Neural progenitor cell (in vitro differentiated cells): Measurements from ENCODE around the gene SIAH3. TPM values are rescaled to one million over a fixed set of nuclear protein-coding genes. Genes with fewer than 3 reads are reported as not detected.

Experiments used
- DNase-seq: peaks from one replicate; pipeline ENCODE4 v3.0.0-alpha.2; 2016; ENCODE audit warnings: low spot score
- H2AFZ ChIP-seq: fragments of 200-600 bp; sonication (generic); replicated peaks from 2 replicates; pipeline ENCODE4 v1.6.1; 2016; ENCODE audit warnings: antibody characterized with exemption
- H3F3A ChIP-seq: fragments of 200-600 bp; sonication (generic); 2 replicates; pipeline ENCODE4 v1.6.1; 2016; ENCODE audit warnings: antibody characterized with exemption, low read depth
- H3K27ac ChIP-seq: fragments of 200-600 bp; sonication (generic); 2 replicates; pipeline ENCODE4 v1.5.1; 2016; ENCODE audit warnings: mild to moderate bottlenecking
- H3K27me3 ChIP-seq: fragments of 200-600 bp; sonication (generic); 2 replicates; pipeline ENCODE4 v1.6.1; 2016; ENCODE audit warnings: mild to moderate bottlenecking, moderate library complexity
- H3K36me3 ChIP-seq: fragments of 200-600 bp; sonication (generic); 2 replicates; pipeline ENCODE4 v1.5.1; 2016
- H3K4me1 ChIP-seq: fragments of 200-600 bp; sonication (generic); 2 replicates; pipeline ENCODE4 v1.6.1; 2016; ENCODE audit warnings: mixed run types
- H3K4me2 ChIP-seq: fragments of 200-600 bp; sonication (generic); 2 replicates; pipeline ENCODE4 v1.6.1; 2016
- H3K4me3 ChIP-seq: fragments of 200-600 bp; sonication (generic); 2 replicates; pipeline ENCODE4 v1.5.1; 2016
- H3K79me2 ChIP-seq: fragments of 200-600 bp; sonication (generic); 2 replicates; pipeline ENCODE4 v1.6.1; 2016; ENCODE audit warnings: low read depth
- H3K9ac ChIP-seq: fragments of 200-600 bp; sonication (generic); 2 replicates; pipeline ENCODE4 v1.6.1; 2016
- H3K9me3 ChIP-seq: fragments of 200-600 bp; sonication (generic); 2 replicates; pipeline ENCODE4 v1.5.1; 2016; ENCODE audit warnings: low read depth
- H4K20me1 ChIP-seq: fragments of 200-600 bp; sonication (generic); 2 replicates; pipeline ENCODE4 v1.6.1; 2016; ENCODE audit warnings: low read depth
- H3K27ac Mint-ChIP-seq: 3 replicates; pipeline ENCODE4 v1.8.0; 2021; ENCODE audit warnings: mixed read lengths
- H3K27me3 Mint-ChIP-seq: 2 replicates; pipeline ENCODE4 v1.8.0; 2022; ENCODE audit warnings: low read depth, mild to moderate bottlenecking, inconsistent platforms, moderate library complexity, mixed read lengths; ENCODE audit not compliant: insufficient read depth
- H3K36me3 Mint-ChIP-seq: 3 replicates; pipeline ENCODE4 v1.8.0; 2021; ENCODE audit warnings: mixed read lengths
- H3K4me1 Mint-ChIP-seq: 3 replicates; pipeline ENCODE4 v1.8.0; 2021; ENCODE audit warnings: mixed read lengths
- H3K4me3 Mint-ChIP-seq: 3 replicates; pipeline ENCODE4 v1.8.0; 2021; ENCODE audit warnings: mild to moderate bottlenecking, moderate library complexity, mixed read lengths
- H3K9me3 Mint-ChIP-seq: 3 replicates; pipeline ENCODE4 v1.8.0; 2020; ENCODE audit warnings: mixed read lengths
- EZH2 ChIP-seq: fragments of 200-600 bp; sonication (generic); IDR thresholded peaks from 2 replicates; pipeline ENCODE4 v1.6.1; 2017; ENCODE audit warnings: antibody characterized with exemption, mild to moderate bottlenecking, moderate library complexity
- EZH2phosphoT487 ChIP-seq: fragments of 200-600 bp; sonication (generic); IDR thresholded peaks from 2 replicates; pipeline ENCODE4 v1.6.1; 2017; ENCODE audit warnings: antibody characterized with exemption
- total RNA-seq: library from RNA; depleted of rRNA; stranded (reverse); fragments of >200 nt; gene quantifications from 2 replicates; pipeline ENCODE4 v1.2.3, GENCODE V29; 2015; ENCODE audit warnings: low replicate concordance
- TF ChIP-seq, protein P1 (sequence below): fragments of 200-600 bp; sonication (generic); IDR thresholded peaks from 2 replicates; pipeline ENCODE4 v1.5.1; 2017; ENCODE audit warnings: antibody characterized with exemption, mild to moderate bottlenecking

Gene SIAH3
- total RNA-seq, 1 donor from 2014 or later: not detected

GRCh38 chr13:45896285-45896684, 44.7 kb upstream of the SIAH3 start:
- H3K27me3 Mint-ChIP-seq: peaks cover 7% of the 10 kb centered on the region
- no peaks in the 10 kb centered on the region for H3K36me3 Mint-ChIP-seq
- Histone ChIP-seq H3K27me3 (no peaks in the 10 kb centered on the region), H3K4me1 (peaks cover 5% of the 10 kb centered on the region), H3K9ac (no peak overlapping the region), H3K4me3 (no peak overlapping the region), H3K27ac (no peak overlapping the region), H3F3A (no peaks in the 10 kb centered on the region), H3K79me2 (no peaks in the 10 kb centered on the region), H3K36me3 (no peaks in the 10 kb centered on the region), H2AFZ (no peak overlapping the region), H4K20me1 (no peaks in the 10 kb centered on the region), H3K9me3 (no peaks in the 10 kb centered on the region), H3K4me2 (no peak overlapping the region)
- no peak for TF ChIP-seq EZH2
- TF ChIP-seq, protein P1, sequence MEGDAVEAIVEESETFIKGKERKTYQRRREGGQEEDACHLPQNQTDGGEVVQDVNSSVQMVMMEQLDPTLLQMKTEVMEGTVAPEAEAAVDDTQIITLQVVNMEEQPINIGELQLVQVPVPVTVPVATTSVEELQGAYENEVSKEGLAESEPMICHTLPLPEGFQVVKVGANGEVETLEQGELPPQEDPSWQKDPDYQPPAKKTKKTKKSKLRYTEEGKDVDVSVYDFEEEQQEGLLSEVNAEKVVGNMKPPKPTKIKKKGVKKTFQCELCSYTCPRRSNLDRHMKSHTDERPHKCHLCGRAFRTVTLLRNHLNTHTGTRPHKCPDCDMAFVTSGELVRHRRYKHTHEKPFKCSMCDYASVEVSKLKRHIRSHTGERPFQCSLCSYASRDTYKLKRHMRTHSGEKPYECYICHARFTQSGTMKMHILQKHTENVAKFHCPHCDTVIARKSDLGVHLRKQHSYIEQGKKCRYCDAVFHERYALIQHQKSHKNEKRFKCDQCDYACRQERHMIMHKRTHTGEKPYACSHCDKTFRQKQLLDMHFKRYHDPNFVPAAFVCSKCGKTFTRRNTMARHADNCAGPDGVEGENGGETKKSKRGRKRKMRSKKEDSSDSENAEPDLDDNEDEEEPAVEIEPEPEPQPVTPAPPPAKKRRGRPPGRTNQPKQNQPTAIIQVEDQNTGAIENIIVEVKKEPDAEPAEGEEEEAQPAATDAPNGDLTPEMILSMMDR: no peak
- TF ChIP-seq EZH2phosphoT487: no peak
- peaks cover 8% of the 10 kb centered on the region for H3K4me1 Mint-ChIP-seq
- no peak overlapping the region for H3K27ac Mint-ChIP-seq
- DNase-seq: no peak
- no peaks in the 10 kb centered on the region for H3K9me3 Mint-ChIP-seq
- no peak overlapping the region for H3K4me3 Mint-ChIP-seq

- Histone ChIP-seq H2AFZ (no peak overlapping the region), H3K4me3 (no peak overlapping the region), H3K4me2 (no peak overlapping the region), H3K9ac (no peak overlapping the region), H3K27me3 (no peaks in the 10 kb centered on the region), H3K9me3 (no peaks in the 10 kb centered on the region), H3K79me2 (no peaks in the 10 kb centered on the region), H3K4me1 (peaks cover 5% of the 10 kb centered on the region), H3K36me3 (no peaks in the 10 kb centered on the region), H3K27ac (no peak overlapping the region), H3F3A (no peaks in the 10 kb centered on the region), H4K20me1 (no peaks in the 10 kb centered on the region)
- no peak overlapping the region for H3K4me3 Mint-ChIP-seq
- H3K27me3 Mint-ChIP-seq: peaks cover 7% of the 10 kb centered on the region
- TF ChIP-seq EZH2phosphoT487 (no peak), EZH2 (no peak)
- TF ChIP-seq, protein P1: no peak
- no peaks in the 10 kb centered on the region for H3K9me3 Mint-ChIP-seq
- peaks cover 8% of the 10 kb centered on the region for H3K4me1 Mint-ChIP-seq
- no peak for DNase-seq
- H3K36me3 Mint-ChIP-seq: no peaks in the 10 kb centered on the region
- no peak overlapping the region for H3K27ac Mint-ChIP-seq
Observed at GRCh38 chr13:45895881-45896280, 44.3 kb upstream of the SIAH3 start.

DNA sequence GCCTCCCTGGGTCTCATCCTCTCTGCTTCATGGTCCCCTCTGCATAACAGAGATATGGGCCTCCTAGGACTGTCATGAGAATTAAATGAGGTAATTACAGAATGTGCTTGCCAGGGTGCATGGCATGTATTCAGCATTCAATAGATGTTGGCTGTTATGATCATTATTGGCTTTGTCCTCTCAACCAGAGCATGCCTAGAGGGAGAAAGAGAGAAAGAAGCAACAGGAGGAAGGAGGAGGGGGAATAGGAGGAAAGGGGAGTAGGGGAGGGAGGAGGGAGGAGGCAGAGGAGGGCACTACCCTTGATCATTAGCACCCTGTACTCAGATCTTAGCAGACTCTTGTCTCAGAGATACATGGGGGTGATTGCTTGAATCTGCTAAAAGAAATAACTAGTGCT, 41.0 kb upstream of the SIAH3 start:
- H3F3A ChIP-seq: no peaks in the 10 kb centered on the region
- no peaks in the 10 kb centered on the region for H4K20me1 ChIP-seq
- peaks cover 15% of the 10 kb centered on the region for H3K27me3 Mint-ChIP-seq
- H3K27ac Mint-ChIP-seq: no peak overlapping the region
- H3K79me2 ChIP-seq: no peaks in the 10 kb centered on the region
- H3K36me3 ChIP-seq: no peaks in the 10 kb centered on the region
- H3K9me3 Mint-ChIP-seq: no peaks in the 10 kb centered on the region
- peaks cover 5% of the 10 kb centered on the region for H3K4me1 ChIP-seq
- H2AFZ ChIP-seq: no peak overlapping the region
- H3K36me3 Mint-ChIP-seq: no peaks in the 10 kb centered on the region
- no peaks in the 10 kb centered on the region for H3K9me3 ChIP-seq
- no peak overlapping the region for H3K4me2 ChIP-seq
- DNase-seq: no peak
- H3K9ac ChIP-seq: no peak overlapping the region
- H3K4me1 Mint-ChIP-seq: peaks cover 23% of the 10 kb centered on the region
- H3K4me3 Mint-ChIP-seq: no peak overlapping the region
- TF ChIP-seq EZH2: no peak
- no peak for TF ChIP-seq EZH2phosphoT487
- TF ChIP-seq, protein P1: no peak
- no peak overlapping the region for H3K4me3 ChIP-seq
- H3K27me3 ChIP-seq: peaks cover 6% of the 10 kb centered on the region
- no peak overlapping the region for H3K27ac ChIP-seq
